AG09319 (cell line): ENCODE results near the gene MAPKAPK2.

ENCODE experiments used
- DNase-seq: peaks from one replicate; pipeline ENCODE4 v3.0.0-alpha.2; 2010; ENCODE audit warnings: low read depth; ENCODE audit errors: extremely low read depth
- TF ChIP-seq, protein P1 (sequence below): IDR thresholded peaks from 2 replicates; pipeline ENCODE4 v1.5.1; 2011; ENCODE audit warnings: low read depth, mild to moderate bottlenecking, inconsistent platforms, low read length, moderate library complexity

The MAPKAPK2 gene

DNA sequence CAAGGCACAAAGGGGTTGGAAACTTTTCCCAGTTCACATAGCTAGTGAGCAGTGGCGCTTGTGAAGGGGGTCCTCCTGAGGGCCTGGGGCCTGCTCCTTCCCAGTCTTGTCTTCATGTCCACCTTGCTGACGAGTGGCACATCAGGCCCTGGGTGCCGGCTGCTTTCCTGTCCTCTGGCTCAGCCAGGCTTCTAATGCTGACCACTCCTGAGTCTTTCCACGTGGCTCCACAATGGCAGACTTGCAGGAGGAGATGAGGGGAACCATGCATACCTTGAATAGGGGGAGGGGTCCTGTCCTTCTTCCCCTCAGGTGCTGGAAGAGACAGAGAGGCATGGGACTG lies 38.7 kb downstream of the MAPKAPK2 start:
- TF ChIP-seq, protein P1, sequence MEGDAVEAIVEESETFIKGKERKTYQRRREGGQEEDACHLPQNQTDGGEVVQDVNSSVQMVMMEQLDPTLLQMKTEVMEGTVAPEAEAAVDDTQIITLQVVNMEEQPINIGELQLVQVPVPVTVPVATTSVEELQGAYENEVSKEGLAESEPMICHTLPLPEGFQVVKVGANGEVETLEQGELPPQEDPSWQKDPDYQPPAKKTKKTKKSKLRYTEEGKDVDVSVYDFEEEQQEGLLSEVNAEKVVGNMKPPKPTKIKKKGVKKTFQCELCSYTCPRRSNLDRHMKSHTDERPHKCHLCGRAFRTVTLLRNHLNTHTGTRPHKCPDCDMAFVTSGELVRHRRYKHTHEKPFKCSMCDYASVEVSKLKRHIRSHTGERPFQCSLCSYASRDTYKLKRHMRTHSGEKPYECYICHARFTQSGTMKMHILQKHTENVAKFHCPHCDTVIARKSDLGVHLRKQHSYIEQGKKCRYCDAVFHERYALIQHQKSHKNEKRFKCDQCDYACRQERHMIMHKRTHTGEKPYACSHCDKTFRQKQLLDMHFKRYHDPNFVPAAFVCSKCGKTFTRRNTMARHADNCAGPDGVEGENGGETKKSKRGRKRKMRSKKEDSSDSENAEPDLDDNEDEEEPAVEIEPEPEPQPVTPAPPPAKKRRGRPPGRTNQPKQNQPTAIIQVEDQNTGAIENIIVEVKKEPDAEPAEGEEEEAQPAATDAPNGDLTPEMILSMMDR: no peak
- DNase-seq: no peak

DNA sequence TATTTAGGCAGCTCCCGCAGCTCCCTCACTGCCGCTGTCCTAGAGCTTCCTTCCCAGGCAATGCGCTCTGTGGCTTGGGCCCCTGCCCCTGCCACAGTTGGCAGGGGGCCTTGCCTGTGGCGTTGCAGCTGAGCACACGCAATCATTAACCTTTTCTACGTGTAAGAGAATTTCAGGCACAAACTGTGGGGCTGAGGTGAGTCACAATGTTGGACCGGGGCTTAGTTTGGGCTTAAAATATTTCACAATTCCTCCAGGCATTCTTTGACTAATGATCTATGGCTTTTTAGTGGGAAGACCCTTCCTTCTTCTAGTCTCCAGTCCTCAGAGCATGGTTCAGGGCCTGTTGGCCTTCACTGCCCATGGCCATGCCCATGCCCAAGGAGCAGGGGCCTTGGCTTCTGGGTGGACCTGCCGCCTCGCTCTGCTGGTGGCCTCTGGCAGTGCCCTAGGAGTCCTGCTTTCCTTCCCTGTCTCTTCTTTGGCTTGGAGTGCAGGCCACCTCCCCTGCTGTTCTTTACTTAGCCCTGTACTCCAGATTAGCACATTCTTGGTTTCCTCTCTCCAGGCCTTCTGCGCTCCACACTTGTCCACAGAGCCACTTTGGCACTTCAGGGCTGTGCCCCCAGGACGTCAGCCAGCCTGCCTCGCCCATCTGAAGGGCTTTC lies 39.2 kb downstream of the MAPKAPK2 start:
- TF ChIP-seq, protein P1: no peak
- peak; percentile 67 for DNase-seq

DNA sequence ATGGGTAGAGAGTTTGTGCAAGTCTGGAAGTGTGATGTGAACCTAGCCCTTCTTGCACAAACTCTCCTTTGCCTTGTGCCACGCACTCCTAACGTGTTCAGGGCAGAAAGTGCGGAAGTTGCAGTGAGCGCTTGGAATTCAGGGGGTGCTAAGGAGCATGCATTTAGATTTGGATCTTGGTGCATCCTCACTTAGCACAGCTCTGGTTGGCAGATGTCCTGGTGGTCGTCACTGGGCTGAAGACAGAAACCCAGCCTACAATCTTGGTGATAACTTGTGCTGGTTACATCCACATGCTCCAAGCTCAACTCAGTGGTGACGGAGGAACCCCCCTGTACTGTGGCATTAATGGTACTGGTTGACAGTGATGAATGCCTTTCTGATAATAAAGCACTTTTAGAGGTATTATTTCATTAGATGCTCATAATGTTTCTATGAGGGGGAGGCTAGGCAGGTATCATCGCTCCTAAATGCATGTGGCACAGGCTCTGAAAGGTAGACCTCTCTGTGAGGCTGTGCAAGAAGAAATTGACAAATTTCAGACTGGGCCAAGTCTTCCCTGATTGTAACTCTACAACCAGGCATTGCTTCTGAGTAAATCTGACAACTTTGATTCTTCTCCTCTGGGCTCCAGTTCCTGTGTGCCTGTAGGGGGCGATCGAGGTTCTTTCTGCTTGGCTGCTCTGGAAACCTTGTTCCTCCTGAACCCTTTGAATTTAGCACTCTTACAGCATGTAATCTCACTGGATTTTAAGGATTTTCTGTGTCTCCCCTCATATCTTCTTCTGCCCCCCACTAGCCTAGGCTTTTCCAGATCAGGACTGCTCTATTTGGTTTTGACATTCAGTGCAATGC lies 40.6 kb downstream of the MAPKAPK2 start:
- no peak for DNase-seq
- TF ChIP-seq, protein P1: peak; percentile 72

DNA sequence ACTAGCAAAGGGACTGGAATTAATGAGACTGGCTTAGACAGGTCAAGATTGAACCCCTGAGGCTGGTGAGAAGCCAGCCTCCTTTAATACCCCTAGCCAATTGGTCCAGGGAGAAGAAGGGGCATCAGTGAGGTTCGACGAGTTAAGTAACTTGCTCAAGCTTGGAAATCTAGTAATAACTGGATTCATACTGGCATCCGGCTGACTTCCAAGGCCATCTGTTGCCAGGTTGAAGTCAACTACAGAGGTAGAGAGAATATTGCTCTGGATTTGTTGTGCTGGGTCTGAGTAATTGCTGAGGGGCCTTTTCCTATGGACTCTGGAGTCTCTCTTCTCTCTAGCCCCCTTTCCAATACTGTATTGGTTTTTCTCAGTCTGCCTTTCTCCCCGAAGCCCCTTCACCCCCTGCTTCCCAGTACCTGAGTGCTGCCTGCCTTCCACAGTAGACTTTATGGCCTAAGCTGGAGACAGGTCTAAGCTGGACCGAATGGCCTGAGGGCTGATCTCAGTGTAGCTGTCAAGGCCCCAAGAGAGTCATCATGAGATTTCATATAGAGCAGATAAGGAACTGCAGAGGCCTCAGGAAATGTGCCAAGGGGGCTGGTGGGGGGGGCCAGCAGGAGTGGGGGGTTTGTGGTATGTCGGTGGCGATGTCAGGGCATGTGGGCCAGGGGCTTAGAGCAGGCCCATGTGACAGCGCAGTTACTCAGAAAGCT lies 43.4 kb downstream of the MAPKAPK2 start:
- TF ChIP-seq, protein P1: no peak
- no peak for DNase-seq

DNA sequence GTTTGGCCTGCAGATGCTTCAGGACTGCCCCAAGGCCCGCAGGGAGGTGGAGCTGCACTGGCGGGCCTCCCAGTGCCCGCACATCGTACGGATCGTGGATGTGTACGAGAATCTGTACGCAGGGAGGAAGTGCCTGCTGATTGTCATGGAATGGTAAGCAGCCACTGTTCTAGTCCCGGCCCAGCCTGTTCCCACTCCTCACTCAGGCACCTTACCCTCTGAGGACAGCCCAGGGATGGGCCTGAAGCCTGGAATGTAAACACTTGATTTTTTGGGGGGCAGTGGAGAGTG lies 43.9 kb downstream of the MAPKAPK2 start:
- TF ChIP-seq, protein P1: no peak
- no peak for DNase-seq

DNA sequence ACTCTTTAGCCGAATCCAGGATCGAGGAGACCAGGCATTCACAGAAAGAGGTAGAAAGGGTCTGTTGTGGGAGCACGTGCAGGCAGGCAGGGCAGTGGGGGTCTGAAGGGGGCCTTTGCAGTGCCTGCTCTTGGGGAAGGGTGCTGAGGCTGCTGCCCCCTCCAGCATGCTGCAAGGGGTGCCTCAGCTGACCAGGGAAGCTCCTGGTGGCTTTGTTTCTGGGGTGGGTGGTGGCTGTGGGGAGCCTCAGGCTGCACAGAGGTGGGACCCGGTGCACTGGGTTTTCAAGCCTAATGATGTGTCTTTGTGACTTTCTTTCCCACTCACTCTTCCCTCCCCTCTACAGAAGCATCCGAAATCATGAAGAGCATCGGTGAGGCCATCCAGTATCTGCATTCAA lies 44.3 kb downstream of the MAPKAPK2 start:
- no peak for DNase-seq
- TF ChIP-seq, protein P1: no peak

DNA sequence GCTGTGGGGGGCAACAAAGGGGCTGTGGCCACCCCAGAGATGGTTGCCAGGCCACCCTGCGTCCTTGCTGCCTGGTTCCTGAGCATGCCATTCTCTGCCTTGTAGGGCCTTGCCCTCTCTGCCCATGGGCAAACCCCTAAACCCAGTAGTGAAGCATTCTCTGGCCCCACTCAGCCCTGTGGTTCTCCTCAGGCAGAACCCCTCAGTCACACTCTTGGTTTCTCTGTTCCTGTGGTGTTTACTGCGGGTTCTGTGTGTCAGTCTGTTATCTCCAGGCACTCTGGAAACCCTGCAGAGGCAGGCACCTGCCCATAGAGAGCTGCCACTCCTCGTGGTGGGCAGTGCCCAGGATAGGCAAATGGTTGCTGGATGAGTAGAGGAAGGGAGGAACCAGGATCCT lies 44.8 kb downstream of the MAPKAPK2 start:
- TF ChIP-seq, protein P1: no peak
- DNase-seq: no peak
